ENCODE measurements around the gene AWAT1.

GRCh38 chrX:70231666-70232065 is 2.8 kb upstream of the AWAT1 start:
- no peak for TF ChIP-seq POLR2A (IDR thresholded peaks at IDR 0.05)
- no peak for TF ChIP-seq POLR2AphosphoS5 (IDR thresholded peaks at IDR 0.05)
